Measurements from ENCODE around the gene LYPD3. TPM values are rescaled to one million over a fixed set of nuclear protein-coding genes. Genes with fewer than 3 reads are reported as not detected.

Gene LYPD3
- polyA plus RNA-seq, 1 of the 3 experiments (the other 2 are of a cell fraction): 4.2 TPM

DNA sequence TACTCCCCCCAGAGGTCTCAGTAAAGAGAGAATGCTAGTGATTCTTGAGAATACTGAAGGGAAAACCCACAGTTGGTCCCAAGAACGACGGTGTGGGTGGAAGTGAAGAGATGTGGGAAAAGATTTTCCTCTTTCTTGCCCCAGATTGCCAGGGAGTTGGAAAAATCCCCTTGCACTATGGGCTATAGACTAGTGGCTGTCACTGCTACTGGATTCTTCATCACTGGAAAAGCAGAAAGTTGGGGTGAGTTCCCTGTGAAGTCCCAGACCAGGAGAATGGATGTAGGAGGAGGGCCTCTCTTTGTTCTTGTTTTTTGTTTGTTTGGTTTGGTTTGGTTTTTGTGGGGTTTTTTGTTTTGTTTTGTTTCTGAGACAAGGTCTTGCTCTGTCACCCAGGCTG lies 11.4 kb downstream of the LYPD3 start:
- no peak for DNase-seq
- Histone ChIP-seq H3K9me2 (no peaks in the 10 kb centered on the region), H3K9me3 (no peaks in the 10 kb centered on the region), H3K4me3 (ENCODE audit: low read depth in 2 of 2, low read length in 1 of 2) (no peak overlapping the region), H3K79me2 (ENCODE audit: insufficient read depth) (no peaks in the 10 kb centered on the region), H3K27me3 (ENCODE audit: insufficient read depth) (no peaks in the 10 kb centered on the region), H4K20me1 (ENCODE audit: insufficient read depth) (no peaks in the 10 kb centered on the region), H3F3A (replicated peaks; ENCODE audit: insufficient read depth) (no peaks in the 10 kb centered on the region), H3K27ac (ENCODE audit: low read depth in 2 of 2, low read length in 1 of 2) (no peak overlapping the region), H3K4me1 (ENCODE audit: control insufficient read depth in 1 of 2, insufficient read depth in 2 of 2, low read depth in 1 of 2, low read length in 1 of 2) (peaks cover 0 to 5% of the 10 kb centered on the region in 2 experiments; a peak in 1 of 4 replicates), H3K36me3 (replicated peaks in 1 of 2; ENCODE audit: control insufficient read depth in 1 of 2, insufficient read depth in 2 of 2, low read length in 1 of 2) (no peaks in the 10 kb centered on the region), H3K4me2 (no peak overlapping the region), H2AFZ (ENCODE audit: low read depth) (no peak overlapping the region), H3K9ac (no peak overlapping the region)
- WGBS (ENCODE audit: low lambda C conversion rate): 25% methylated on average over 2 of the region's 2 CpGs
- no peak for TF ChIP-seq EP300 (IDR thresholded peaks at IDR 0.05; ENCODE audit: borderline replicate concordance in 1 of 2, low read depth in 1 of 2, low read length in 1 of 2)
- no peak for TF ChIP-seq FOXM1 (IDR thresholded peaks at IDR 0.05; ENCODE audit: low read depth)
- TF ChIP-seq FOXJ3 (CRISPR knock-in tag; IDR thresholded peaks at IDR 0.05): no peak
- no peak for TF ChIP-seq TAF1 (IDR thresholded peaks at IDR 0.05; ENCODE audit: borderline replicate concordance, low read depth, low read length)
- TF ChIP-seq, protein P1, sequence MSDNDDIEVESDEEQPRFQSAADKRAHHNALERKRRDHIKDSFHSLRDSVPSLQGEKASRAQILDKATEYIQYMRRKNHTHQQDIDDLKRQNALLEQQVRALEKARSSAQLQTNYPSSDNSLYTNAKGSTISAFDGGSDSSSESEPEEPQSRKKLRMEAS (IDR thresholded peaks at IDR 0.05; ENCODE audit: low read depth): no peak
- no peak for TF ChIP-seq MXI1 (IDR thresholded peaks at IDR 0.05; ENCODE audit: low read depth, low read length)
- TF ChIP-seq TEAD4 (IDR thresholded peaks at IDR 0.05; ENCODE audit: borderline replicate concordance, insufficient read depth): no peak
- TF ChIP-seq RXRA (IDR thresholded peaks at IDR 0.05; ENCODE audit: borderline replicate concordance, low read depth): no peak
- POLR2A ChIA-PET: no interaction called here
- CTCF ChIA-PET: interaction anchor here (4.9 kb wide), 1 partner anchor 66 kb away, joined by 31 read pairs; no protein-coding TSS in a partner anchor

DNA sequence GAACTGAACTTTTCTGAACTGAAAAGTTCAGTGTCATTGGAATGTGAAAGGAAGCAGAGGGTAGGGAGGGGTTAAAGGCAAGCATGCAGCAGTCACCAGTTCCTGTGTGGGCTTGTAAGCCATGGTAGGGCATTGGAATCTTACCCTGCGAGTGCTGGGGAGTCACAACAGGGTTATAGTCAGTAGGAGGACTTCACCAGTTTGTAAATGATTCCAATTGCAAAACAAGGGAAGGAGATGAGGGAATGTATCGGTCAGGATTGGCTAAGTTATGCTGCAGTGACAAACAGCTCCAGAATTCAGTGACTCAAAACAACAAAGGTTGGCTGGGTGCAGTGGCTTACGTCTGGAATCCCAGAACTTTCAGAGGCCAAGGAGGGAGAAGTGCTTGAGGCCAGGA lies 12.8 kb downstream of the LYPD3 start:
- Histone ChIP-seq H4K20me1 (ENCODE audit: insufficient read depth) (no peaks in the 10 kb centered on the region), H3K27ac (ENCODE audit: low read depth in 2 of 2, low read length in 1 of 2) (no peak overlapping the region), H3K27me3 (ENCODE audit: insufficient read depth) (no peaks in the 10 kb centered on the region), H3K9me2 (no peaks in the 10 kb centered on the region), H3K36me3 (replicated peaks in 1 of 2; ENCODE audit: control insufficient read depth in 1 of 2, insufficient read depth in 2 of 2, low read length in 1 of 2) (no peaks in the 10 kb centered on the region), H2AFZ (ENCODE audit: low read depth) (no peak overlapping the region), H3F3A (replicated peaks; ENCODE audit: insufficient read depth) (no peaks in the 10 kb centered on the region), H3K4me1 (ENCODE audit: control insufficient read depth in 1 of 2, insufficient read depth in 2 of 2, low read depth in 1 of 2, low read length in 1 of 2) (peaks cover 0 to under 1% of the 10 kb centered on the region in 2 experiments; a peak in 1 of 4 replicates), H3K9ac (no peak overlapping the region), H3K4me2 (no peak overlapping the region), H3K79me2 (ENCODE audit: insufficient read depth) (no peaks in the 10 kb centered on the region), H3K9me3 (no peaks in the 10 kb centered on the region), H3K4me3 (ENCODE audit: low read depth in 2 of 2, low read length in 1 of 2) (no peak overlapping the region)
- no peak for DNase-seq
- WGBS (ENCODE audit: low lambda C conversion rate): 15% methylated on average over 3 of the region's 3 CpGs
- TF ChIP-seq SMC3 (IDR thresholded peaks at IDR 0.05; ENCODE audit: low read depth, low read length): no peak
- no peak for TF ChIP-seq RCOR1 (IDR thresholded peaks at IDR 0.05; ENCODE audit: low read length)
- no peak for TF ChIP-seq IRF3 (IDR thresholded peaks at IDR 0.05; ENCODE audit: low read depth, low read length)
- TF ChIP-seq, protein P2, sequence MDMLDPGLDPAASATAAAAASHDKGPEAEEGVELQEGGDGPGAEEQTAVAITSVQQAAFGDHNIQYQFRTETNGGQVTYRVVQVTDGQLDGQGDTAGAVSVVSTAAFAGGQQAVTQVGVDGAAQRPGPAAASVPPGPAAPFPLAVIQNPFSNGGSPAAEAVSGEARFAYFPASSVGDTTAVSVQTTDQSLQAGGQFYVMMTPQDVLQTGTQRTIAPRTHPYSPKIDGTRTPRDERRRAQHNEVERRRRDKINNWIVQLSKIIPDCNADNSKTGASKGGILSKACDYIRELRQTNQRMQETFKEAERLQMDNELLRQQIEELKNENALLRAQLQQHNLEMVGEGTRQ (IDR thresholded peaks at IDR 0.05; ENCODE audit: borderline replicate concordance, low read depth, low read length): no peak
- TF ChIP-seq JUND (IDR thresholded peaks at IDR 0.05): no peak
- TF ChIP-seq CTCF (IDR thresholded peaks at IDR 0.05): no peak
- TF ChIP-seq EP300 (IDR thresholded peaks at IDR 0.05; ENCODE audit: borderline replicate concordance in 1 of 2, low read depth in 1 of 2, low read length in 1 of 2): no peak
- CTCF ChIA-PET: interaction anchor here (1.1 kb wide), 1 partner anchor 67 kb away, joined by 3 read pairs; no protein-coding TSS in a partner anchor
- POLR2A ChIA-PET: no interaction called here

Measured in SK-N-SH (cell line).